AML-193 (cell line): ENCODE data around the gene PUS7.
"Not testable (repeated sequence)": the region's sequence is repeated elsewhere in the genome, so short reads cannot be mapped to it uniquely, and the experiment has no call there.

Experiments used
- DNase-seq, 2 experiments: peaks; one replicate each; lab custom pipeline; 2025; lab: John Stamatoyannopoulos, UW

The PUS7 gene

DNA sequence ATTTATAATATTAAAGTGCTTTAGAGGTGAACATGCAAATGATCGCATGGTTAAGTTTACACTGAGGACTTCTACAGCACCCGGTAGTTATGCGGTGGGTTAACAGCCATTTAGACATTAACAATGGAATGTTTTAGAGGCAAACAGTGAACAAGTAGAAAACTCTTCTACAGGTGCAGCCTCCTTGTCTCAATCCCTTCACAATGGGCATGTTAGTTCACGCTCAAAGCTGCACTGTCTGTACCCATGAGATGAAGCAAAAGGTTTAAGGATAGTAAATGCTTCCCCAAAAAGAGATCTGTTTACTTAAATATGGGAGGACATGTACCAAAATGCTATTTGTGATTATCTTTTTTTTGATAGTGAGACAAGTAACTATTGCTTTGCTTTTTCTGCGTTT lies 25.1 kb downstream of the PUS7 start:
- DNase-seq, result no peak

DNA sequence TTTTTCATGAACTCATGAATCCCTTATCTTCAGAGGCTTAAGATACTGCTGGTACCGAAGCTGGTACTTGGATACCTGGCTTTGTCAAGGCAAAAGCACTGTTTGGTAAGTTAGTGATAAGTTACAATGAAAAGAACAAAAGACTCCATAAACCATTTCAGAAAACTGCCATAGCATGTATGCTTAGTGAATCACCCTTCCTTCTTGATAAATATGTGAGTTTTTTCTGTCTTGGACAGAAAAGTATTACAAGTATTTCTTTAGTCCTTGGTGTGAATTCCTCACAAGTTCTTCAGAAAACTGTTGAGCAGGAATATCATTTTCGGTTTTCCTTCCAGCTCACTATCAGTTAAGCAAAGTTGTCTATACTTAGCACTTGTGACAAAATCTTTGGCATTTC lies 25.6 kb downstream of the PUS7 start:
- DNase-seq, result no peak

DNA sequence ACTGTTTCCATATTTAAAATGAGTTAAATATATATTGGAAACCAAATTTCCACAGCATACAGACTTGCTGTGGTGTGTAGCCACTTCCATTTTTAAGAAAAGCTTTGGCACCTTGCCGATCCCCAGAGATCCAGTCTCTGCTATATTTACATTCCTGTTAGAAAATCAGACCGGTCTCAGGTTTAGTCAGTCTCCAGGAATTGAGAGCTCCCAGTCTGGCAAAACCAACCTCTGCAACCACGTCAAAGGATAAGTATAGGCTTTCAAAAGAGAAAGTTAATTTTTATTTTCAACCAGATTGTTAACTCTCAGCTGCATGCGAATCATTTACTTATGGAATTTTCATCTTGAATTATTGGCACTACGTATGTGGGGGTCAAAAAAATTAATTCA lies 28.2 kb downstream of the PUS7 start:
- DNase-seq, result no peak

DNA sequence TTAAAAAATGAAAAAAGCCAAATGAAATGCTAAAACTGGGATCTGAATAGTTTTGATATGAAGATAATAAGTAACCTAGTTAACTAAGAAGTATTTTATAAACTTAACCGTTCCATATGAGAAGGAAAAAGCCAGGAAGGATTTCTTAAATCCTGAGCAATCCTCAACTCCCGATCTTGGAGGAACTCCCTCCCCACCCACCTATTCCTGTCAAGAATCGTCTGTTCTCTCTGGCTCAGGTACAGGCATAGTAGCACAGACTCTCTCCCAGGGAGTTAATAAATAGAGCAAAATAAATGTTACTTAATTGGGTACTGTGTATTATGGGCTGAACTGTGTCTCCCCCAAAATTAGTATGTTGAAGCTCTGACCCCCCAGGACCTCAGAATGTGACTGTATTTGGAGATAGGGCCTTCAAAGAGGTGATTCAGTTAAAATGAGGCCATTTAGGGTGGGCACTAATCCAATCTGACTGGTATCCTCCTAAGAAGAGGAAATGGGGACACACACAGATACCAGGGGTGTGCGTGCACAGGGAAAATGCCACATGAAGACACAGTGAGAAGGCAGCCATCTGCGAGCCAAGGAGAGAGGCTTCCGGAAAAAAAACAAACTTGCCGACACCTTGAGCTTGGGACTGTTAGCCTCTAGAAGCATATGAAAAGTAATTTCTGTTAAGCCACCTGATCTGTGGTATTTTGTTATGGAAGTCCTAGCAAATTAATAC lies 28.7 kb downstream of the PUS7 start:
- DNase-seq, result no peak

DNA sequence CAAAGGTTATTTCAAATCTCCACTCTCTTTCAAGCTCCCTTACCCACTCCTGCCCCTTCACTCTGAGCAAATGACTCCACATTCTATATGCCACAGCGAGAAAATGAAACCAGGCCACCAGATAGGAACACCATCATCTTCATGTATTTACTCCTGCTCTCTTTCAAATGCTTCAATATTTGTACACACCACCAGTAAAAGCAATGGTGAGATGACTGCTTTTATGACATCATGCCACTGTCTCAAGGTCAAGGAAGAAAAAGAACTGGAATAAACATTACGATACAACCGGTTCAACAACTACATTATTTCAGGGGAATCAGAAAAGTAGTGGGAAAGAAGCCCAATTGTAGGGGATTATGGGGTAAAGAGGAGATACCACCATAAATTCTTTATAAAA lies 32.7 kb downstream of the PUS7 start:
- no peak for DNase-seq

DNA sequence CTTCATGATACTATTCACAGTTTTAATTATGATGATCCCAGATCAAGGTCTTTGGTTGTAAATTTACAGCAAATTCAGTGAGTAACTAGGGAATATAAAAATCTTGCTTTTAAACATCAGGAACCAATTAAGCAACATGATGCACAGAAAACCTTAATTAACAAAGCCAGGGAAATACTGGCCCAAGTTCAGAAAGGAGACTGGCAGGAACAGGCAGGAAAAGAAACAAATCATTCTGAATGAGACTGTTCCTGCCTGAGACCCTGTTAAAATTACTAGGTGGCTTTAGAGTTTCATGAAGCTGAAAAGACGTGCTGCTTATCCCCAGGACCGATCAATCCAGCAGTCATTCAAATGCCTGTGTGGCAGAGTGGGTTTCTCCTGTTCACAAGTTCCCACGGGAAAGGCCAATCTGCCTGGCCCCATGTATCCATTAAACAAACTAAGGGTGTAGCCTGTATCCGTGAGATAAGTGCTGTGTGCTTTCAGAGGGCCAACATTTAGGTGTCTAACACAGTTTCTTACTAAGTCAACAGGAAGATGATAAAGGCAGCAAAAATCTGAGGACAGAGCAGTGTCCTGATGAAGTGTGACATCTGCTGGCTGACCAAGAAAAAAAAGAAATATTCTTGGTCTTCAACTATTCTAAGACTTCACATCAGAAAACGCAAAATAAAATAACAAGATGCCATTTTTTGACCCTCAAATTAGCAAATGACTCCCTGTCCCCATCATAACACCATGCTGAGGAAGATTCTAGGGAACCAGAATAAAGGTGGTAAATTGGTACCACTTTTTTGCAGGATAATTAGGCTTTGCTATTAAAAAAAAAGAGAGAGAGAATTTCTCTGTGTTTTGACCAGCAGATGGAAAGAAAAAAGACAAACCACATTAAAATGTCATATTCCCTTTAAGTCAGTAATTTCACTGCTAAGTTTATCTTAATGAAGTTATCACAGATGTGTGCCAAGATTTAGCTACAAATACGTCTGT lies 34.2 kb downstream of the PUS7 start:
- DNase-seq, result peak in 1 of 2 experiments; percentile 4

DNA sequence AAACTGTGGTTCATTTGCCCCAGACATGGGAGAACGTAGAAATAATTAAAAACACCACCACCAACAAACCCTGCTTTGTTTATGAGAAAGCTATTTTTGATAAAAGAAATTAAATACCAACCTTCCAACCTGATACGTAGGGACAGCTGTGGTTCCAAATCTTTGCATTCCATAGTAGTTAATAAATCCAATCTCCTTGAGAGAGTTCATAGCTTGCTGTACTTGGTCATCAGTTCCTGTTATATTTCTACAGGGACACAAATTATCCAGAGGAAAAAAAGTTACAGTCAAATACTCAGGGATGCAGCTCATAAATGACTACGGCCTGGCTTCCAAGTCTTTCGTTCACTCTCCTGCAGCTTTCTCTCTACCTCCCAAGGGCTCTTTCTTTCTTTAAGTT lies 41.1 kb downstream of the PUS7 start:
- no peak for DNase-seq

DNA sequence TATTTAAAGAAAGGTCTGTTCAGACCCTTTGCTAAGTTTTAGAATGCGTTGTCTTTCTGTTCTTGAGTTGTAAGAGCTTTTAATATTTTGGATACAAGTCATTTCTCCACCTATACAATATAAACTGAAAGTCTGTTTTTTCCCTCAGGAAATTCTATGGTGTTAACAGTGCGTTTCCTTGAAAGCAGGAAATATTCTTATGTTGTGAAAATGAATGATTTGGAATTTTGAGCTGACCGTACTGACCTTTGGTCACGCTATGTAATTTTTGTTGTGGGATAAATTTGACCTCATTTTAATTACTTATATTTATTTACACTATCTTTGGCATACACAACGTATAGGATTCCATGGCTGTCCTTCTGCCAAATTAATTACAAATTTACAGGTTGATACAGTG lies 43.5 kb downstream of the PUS7 start:
- DNase-seq, result no peak

DNA sequence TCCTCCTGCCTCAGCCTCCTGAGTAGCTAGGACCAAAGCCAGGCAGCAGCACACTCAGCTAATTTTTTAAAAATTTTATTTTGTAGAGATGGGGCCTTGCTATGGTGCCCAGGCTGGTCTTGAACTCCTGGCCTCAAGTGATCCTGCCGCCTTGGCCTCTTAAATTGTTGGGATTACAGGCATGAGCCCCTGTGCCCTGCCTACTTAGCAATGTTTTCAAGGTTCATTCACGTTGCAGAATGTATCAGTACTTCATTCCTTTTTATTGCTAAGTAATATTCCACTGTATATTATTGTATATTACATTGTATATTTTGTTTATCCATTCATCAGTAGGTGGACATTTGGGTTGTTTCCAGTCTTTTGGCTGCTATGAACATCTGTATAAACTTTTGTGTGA lies 44.2 kb downstream of the PUS7 start:
- DNase-seq, result no peak

DNA sequence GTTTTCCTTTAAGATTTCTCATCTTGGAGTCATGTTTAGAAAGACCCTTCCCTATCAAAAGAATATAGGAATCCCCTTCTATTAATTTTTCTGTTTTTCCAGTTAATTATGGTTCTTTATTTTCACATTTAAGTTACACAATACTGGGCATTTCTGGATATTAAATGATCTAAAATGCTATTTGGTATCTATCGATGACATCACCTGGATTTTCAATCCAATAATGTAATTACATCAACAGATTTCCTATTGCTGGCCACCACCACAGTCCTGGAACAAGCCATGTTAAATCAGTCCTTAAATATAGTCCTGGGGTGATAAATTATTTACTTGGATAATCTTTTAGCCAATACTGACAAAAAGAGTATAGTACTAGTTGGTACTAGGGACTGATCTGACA lies 48.0 kb downstream of the PUS7 start:
- no peak for DNase-seq

DNA sequence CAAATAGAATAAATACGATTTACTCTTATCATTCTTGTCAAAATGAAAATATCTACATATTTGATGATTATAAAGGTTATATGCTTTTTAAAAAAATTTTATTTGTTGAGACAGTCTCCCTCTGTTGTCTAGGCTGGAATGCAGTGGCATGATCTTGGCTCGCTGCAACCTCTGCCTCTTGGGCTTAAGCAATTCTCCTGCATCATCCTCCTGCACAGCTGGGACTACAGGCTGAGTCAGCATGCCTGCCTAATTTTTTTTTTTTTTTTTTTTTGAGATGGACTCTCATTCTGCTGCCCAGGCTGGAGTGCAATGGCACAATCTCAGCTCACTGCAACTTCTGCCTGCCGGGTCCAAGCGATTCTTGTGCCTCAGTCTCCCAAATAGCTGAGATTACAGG lies 48.9 kb downstream of the PUS7 start:
- no peak for DNase-seq

DNA sequence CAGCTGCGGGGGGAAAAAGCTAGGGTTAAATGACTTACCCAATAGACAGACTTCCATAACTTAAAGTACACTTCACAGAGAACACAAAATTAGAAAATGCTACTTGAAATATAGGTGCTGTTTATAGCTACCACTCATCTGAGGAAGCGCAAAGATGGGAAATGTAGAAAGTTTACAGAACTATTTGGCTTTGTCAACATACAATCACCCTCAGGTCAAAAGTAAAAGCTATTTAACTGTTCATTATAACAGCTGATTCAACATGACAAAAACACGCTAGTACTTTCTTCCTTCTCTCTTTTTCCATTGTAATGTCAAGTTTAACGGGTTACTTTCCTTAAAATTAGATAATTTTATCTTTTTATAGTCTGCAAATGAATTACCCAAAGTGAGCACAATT lies 51.2 kb downstream of the PUS7 start:
- no peak for DNase-seq

DNA sequence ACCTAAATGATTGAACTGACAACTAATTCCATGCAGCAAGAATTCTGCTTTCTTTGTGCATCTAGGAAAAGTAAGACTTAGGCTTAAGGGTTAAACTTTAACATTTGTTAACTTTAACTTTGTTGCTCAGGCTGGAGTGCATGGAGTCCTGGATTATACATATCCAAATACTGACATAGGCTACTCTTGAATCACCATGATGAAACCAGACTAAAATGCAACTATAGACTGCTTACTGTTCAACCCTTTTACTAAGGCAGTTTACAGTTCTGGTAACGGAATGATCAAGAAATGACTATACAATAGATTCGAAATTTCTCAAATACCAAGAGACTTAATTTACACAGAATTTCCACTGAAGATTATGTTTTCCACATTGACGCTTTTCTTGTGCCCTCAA lies 52.0 kb downstream of the PUS7 start:
- no peak for DNase-seq

DNA sequence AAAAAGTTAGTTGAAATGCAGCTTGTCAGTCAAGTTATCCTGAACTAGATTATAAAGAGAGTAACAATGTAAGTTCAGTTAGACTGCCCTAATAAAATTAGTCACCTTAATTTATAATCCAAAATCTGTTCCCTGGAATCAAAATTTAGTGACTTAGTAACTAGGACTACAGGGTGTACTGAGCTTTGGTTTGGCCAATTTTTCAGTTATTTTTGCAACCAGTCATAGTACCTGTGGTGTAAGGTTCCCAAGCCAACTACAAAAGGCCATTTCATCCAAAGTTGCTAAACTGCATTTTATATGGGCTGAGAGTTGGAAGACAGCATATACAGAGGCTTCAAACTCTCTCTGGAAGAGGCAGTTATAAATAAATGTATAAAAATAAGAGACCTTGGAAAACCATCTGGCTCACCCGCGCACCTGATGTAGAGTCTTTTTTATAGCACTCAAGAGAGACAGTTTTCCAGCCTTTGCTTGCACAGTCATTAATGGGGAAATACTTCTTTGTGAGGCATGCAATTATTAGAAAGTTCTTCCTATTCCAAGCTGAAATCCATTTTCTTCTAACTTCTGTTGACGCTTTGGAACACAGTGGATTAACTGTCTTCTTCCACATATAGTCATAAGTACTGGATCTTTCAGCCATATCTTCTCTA lies 59.2 kb downstream of the PUS7 start:
- no peak for DNase-seq

DNA sequence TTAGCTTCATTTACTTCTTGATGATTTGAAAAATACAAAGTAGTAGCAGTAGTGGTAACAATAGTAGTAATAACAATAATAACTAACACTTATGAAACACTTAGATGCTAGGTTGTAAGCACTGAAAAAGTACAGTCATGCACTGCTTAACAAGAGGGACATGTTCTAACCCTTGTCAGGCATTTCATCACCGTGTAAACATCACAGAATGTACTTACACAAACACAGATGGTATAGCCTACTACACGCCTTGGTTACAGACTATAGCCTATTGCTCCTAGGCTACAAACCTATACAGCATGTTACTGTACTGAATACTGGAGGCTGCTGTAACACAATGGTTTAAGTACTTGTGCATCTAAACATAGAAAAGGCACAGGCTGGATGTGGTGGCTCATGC lies 60.6 kb downstream of the PUS7 start:
- DNase-seq, result no peak

DNA sequence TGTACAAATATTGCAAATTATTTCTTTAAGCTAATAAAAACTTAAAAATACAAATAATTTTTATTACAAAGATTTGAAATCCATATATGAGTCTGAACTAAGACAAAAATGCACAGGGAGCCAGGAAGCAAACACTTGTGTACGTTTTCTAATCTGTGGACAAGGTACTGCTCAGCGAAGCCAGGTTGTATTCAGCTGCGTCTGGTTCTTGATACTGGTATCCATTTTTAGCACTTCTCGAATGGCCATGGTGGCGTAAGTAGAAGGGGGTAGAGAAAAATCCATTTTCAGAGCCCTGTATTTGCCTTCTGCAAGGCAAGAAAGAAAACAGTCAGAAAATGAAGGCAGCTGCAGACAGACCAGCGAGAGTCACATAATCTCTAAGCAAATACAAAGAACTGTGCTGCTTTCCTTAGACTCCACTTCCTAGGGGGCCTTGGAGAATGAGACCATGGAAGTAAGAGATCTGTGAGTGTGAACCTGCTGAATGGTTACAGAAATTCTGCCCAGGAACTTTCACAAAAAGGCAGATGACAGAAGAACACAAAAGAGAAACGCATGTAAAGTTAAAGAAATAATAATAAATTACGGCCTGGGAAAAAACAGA lies 64.3 kb downstream of the PUS7 start:
- DNase-seq, result no peak

DNA sequence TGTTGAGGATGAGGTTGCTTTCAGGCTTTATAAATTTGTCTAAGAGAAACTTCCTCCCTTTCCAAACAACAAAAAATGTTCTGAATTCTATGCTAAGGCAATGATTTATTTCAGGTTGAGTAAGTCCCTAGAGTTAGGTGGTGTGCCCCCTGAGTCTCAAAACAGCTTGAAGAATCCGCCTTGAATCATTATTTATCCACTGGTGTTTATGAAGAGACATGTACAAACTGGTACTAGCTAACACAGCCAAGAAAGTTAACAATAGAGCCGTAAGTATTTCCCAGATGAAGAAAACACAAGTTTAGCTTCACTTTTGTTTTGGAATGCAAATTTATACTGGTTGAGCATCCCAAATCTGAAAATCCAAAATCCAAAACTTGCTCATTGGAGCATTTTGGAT lies 67.2 kb downstream of the PUS7 start:
- no peak for DNase-seq

DNA sequence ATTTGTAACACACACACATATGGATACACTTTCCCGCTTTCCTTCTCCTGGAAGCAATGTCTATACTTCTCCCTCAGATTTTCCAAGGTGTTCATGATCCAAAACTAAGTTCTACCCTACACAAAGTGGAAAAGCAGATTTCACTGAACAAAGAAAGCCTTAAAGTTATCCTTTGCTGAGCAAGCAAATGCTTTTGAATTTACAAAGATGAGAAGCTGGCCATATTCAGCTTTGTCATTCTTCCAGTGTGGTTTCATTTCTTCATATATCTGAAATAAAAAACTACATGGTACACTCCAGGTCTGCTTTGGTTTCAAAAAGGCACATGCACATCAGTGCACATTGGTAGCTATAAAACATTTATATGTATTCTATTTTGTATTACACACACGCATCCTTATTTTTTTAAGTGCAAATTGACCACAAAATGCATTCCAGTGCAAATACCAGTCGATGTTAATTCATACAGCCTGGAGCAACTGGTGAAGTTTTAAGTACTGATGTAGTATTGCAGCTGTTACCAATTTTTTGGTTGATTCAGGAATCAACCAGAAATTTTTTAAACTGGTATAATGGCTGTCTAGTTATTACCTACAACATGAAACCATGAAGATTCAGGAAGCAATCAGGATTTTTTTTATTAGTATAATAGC lies 67.8 kb downstream of the PUS7 start:
- no peak for DNase-seq

DNA sequence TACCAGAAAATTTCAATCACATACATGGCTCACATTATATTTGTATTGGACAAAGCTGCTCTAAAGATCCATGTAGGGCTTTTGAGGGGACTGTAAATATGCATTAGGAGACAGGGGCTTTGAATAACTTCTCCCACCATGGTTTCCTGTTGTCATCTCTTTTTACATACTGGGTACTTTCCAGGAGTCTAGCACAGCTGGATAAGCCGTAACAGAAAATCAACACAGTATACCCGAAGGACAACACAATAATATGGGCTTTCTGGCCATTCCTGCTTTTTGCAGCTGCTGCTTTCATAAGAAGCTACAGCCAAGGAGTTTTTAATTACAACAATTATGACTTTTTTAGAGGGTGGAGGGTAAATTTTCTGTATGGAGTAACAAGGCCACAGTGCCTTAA lies 70.0 kb downstream of the PUS7 start:
- DNase-seq, result no peak

DNA sequence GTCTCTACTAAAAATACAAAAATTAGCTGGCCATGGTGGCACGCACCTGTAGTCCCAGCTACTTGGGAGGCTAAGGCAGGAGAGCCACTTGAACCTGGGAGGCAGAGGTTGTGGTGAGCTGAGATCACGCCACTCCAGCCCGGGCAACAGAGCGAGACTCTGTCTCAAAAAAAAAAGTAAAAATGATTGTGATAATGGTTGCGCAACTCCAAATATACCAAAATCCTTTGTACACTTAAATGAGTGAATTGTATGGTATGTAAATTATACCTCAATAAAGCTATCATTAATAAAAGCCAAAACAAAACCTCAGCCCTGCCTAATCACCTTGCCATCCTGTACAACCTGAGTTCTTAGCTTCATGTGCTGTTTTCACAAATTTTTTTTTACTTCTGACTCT lies 71.2 kb downstream of the PUS7 start:
- not testable (repeated sequence) for DNase-seq

DNA sequence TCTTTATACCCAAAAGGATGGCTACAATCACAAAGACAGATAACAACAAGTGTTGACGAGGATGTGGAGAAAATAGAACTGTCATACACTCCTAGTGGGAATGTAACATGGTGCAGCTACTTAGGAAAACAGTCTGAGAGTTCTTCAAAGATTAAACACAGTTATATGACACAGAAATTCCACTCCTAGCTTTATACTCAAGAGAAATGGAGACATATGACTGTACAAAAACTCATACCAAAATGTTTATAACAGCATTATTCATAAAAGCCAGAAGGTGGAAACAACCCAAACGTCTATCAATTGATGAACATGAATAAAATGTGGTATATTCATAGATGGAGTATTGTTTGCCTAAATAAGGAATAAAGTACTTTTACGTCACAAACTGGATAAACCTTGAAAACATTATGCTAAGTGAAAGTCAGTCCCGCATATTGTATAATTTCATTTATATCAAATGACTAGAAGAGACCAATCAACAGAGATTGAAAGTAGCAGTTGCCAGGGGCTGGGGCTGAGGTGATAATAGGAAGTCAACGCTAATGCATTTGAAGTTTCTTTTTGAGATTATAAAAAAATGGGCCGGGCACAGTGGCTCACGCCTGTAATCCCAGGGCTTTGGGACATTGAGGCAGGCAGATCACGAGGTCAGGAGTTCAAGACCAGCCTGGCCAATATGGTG lies 71.8 kb downstream of the PUS7 start:
- no peak for DNase-seq
